HFF-Myc (cell line): ENCODE data around the gene TBL1X.

ENCODE experiments used
- DNase-seq: peaks from one replicate; pipeline ENCODE4 v3.0.0-alpha.2; 2011; ENCODE audit warnings: low read depth; ENCODE audit errors: extremely low read depth
- H3K4me3 ChIP-seq: replicated peaks from 2 replicates; pipeline ENCODE4 v1.5.1; 2011; ENCODE audit warnings: low read depth, mild to moderate bottlenecking, control low read depth, low read length
- TF ChIP-seq, protein P1 (sequence below): IDR thresholded peaks from 2 replicates; pipeline ENCODE4 v1.5.1; 2012; ENCODE audit warnings: mild to moderate bottlenecking, low read depth, low read length, control low read depth; ENCODE audit errors: missing control alignments

TBL1X gene

GRCh38 chrX:9717376-9717775 is 252.5 kb downstream of the TBL1X start:
- H3K4me3 ChIP-seq = no peak overlapping the region
- TF ChIP-seq, protein P1, sequence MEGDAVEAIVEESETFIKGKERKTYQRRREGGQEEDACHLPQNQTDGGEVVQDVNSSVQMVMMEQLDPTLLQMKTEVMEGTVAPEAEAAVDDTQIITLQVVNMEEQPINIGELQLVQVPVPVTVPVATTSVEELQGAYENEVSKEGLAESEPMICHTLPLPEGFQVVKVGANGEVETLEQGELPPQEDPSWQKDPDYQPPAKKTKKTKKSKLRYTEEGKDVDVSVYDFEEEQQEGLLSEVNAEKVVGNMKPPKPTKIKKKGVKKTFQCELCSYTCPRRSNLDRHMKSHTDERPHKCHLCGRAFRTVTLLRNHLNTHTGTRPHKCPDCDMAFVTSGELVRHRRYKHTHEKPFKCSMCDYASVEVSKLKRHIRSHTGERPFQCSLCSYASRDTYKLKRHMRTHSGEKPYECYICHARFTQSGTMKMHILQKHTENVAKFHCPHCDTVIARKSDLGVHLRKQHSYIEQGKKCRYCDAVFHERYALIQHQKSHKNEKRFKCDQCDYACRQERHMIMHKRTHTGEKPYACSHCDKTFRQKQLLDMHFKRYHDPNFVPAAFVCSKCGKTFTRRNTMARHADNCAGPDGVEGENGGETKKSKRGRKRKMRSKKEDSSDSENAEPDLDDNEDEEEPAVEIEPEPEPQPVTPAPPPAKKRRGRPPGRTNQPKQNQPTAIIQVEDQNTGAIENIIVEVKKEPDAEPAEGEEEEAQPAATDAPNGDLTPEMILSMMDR = no peak
- no peak for DNase-seq

DNA sequence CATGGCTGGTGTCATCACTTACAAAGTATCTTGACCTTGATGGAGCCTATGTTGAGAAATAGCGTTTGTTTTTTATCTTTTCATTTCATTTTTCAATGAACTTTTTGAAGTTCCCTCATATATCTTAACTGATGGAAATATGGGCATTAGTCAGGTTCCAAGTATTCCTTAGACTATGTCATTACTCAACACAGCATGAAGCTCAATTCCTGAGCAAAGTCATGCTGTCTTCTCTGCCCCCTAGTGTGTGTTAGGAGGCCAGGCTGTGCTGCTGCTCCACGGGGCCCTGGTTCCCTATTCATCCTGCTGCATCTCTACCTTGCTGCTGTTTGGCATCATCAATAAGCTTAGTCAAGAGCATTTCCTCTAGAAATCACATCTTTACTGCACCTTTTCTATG is 259.9 kb downstream of the TBL1X start:
- H3K4me3 ChIP-seq = no peak overlapping the region
- no peak for DNase-seq
- TF ChIP-seq, protein P1 = no peak

GRCh38 chrX:9728261-9728660 is 263.4 kb downstream of the TBL1X start:
- no peak for DNase-seq
- TF ChIP-seq, protein P1 = no peak
- H3K4me3 ChIP-seq = no peak overlapping the region

DNA sequence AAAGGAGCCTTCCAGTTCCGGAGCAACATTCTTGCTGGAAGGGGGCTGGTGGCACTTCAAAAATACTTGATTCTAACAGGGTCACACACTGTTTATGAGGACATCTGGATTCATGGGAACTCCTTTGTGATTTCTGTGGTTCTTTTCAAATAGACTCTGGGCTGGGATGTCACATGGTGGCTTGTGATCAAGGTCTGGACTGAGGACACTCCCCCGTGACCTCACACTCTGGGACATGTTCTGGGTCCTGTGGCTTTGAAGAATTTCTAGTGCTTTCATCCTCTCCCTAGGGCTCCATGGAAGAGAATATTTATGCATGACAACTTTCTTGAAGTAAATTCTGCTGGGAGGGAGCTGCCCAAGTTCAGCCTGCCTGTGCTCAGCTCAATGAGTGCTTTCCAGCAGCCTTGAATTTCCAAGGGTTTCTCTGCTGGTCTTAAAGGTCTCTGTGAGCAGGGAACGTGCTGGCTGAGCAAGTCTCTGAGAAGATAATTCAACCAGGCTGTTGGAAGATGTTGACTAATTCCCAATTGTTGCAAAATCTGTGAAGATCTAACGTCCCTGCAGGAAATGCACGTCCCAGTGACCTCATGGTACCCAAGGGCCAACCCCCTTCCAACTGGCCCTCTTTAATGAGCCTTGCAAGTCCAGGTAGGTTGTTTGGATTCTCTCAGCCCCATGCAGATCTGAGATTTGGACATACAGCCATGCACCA is 264.5 kb downstream of the TBL1X start:
- DNase-seq = no peak
- H3K4me3 ChIP-seq = no peak overlapping the region
- TF ChIP-seq, protein P1 = no peak

DNA sequence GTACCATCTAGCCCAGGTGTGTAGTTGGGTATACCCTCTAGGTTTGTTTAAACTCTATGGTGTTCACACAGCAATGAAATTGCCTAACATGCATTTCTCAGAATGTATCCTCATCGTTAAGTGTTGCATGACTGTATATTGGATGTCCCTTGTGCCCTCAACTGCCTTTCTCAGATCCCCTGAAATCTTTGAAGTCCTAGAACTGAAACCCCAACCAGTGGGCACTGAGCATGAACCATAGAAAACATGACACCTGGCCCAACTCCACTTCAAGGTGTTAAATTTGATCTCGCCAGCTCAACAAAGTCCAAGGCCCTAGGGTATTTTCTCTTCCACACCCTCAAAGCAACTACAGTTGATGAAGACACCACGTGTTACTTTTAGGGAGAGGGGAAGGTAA is 265.2 kb downstream of the TBL1X start:
- no peak overlapping the region for H3K4me3 ChIP-seq
- TF ChIP-seq, protein P1 = no peak
- no peak for DNase-seq

DNA sequence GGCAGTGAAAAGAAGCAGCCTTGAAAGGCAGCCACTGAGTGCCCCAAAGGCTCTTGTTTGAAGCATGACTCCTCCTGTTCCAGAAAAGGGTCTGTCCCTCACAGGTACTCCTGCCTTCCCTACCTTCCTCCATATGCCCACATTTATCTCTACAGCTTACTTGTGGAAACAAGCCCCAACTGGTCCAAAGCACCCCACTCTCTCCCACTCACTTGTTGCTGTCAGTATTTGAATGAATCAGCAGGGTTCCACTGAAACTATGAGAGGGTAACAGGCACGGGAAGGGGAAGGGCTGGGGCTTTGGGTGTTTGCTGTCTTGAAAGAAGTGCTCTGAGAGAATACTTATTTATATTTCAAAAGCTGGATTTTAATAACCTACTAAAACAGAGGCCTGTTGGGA is 265.9 kb downstream of the TBL1X start:
- TF ChIP-seq, protein P1 = no peak
- no peak for DNase-seq
- H3K4me3 ChIP-seq = no peak overlapping the region

DNA sequence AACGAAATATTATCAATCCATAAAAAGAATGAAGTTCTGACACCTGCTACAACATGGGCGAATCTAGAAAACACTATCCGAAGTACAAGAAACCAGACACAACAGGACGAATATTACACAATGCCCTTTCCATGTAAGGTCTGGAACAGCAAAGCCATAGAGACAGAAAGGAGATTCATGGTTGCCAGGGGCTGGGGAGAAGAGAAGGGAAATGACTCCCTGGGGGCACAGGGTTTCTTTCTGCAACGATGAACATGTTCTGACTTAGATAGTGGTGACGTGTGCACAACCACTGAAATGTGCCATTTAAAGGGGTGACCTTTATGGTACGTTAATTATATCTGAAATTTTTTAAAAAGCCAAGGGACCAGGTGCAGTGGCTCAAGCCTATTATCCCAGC is 272.5 kb downstream of the TBL1X start:
- TF ChIP-seq, protein P1 = no peak
- DNase-seq = no peak
- no peak overlapping the region for H3K4me3 ChIP-seq
